ENCODE results near the gene PSMG3.

The PSMG3 gene

GRCh38 chr7:1558841-1559625, 10.8 kb downstream of the PSMG3 start:
- no peak for TF ChIP-seq CTCF (conservative IDR thresholded peaks at IDR 0.05; ENCODE audit: control insufficient read depth, insufficient read depth, low read depth, low read length)
- no peak overlapping the region for H3K4me3 ChIP-seq (ENCODE audit: control insufficient read depth, low read depth, low read length)
- DNase-seq (ENCODE audit: low read depth) = no peak

DNA sequence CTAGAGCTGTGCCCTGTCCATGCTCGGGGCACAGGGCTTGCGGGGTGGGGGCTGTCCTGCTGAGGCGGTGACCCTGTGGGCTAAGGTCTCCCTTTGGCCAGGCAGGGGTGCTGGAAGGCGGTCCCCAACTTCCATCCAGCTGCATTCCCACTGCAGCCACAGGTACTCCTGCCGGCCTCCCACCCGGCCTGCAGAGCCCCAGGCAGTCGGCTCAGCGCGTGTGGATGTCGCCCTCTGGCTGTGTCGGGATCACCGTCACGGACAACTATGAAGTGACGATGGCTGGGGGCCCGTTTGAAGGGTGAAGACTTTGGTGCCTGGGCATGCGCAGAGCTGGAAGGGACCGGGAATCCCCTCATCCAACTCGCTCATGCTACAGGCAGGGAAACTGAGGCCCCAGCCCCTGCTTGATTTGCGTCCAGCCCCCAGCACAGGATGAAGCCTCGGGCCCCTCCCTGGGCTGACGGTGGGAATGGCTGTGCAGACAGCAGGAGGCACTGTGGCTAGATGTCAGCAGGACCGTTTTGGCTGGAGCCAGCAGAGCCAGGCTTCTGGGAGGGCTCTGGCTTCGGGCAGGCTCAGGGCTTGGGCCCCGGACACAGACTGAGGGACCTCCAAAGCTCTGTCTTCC, 11.5 kb downstream of the PSMG3 start:
- no peak for DNase-seq (ENCODE audit: low read depth)
- H3K4me3 ChIP-seq (ENCODE audit: control insufficient read depth, low read depth, low read length) = no peak overlapping the region
- peak; percentile 20 for TF ChIP-seq CTCF (conservative IDR thresholded peaks at IDR 0.05; ENCODE audit: control insufficient read depth, insufficient read depth, low read depth, low read length)

DNA sequence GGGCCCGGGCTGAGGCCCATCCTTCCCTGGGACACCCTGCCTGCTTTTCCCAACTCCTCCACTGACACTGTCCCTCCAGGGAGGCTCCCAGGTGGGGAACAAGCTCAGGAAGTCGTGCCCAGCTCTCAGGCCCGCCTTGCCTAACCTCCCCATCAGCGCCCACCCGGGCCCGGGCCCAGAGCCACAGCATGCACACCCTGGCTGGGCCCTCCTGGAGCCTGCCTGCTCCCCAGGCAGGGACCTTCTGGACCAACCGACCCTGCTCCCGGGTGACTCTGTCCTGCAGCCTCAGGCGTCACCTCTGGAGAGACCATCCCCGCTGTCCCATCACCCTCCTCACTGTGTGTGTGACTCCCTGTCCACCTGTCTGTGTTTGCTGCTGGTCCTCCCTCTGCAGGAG, 12.1 kb downstream of the PSMG3 start:
- no peak for DNase-seq (ENCODE audit: low read depth)
- TF ChIP-seq CTCF (conservative IDR thresholded peaks at IDR 0.05; ENCODE audit: control insufficient read depth, insufficient read depth, low read depth, low read length) = no peak
- no peak overlapping the region for H3K4me3 ChIP-seq (ENCODE audit: control insufficient read depth, low read depth, low read length)

DNA sequence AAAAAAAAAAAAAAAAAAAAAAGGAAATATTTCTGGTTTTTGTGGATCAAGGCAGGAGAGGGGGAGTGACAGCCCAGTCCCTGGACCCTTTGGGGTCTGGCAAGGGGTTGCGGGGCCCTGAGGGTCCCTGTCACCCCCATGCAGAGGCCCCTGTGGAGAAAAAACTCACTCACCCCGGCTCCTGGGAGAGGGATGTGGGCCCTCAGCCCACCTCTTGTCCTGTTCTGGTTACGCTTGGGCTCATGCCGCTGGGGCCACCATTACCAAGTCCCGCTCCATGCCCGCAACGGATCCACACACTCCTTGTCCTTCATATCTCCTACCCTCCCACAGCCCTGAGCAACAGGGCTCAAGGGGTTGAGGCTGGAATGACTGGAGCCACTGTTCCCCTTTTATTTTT, 12.8 kb downstream of the PSMG3 start:
- TF ChIP-seq CTCF (conservative IDR thresholded peaks at IDR 0.05; ENCODE audit: control insufficient read depth, insufficient read depth, low read depth, low read length) = no peak
- DNase-seq (ENCODE audit: low read depth) = no peak
- H3K4me3 ChIP-seq (ENCODE audit: control insufficient read depth, low read depth, low read length) = no peak overlapping the region

GRCh38 chr7:1555813-1556543, 13.9 kb downstream of the PSMG3 start, which contains the start of gene TMEM184A:
Gene TMEM184A, minus strand, starts transcription at chr7:1556205. Its CDS starts 721 bp downstream, at chr7:1555484.
- H3K4me3 ChIP-seq (ENCODE audit: control insufficient read depth, low read depth, low read length) = no peak within 1 kb of the TSS
- no peak for TF ChIP-seq CTCF (conservative IDR thresholded peaks at IDR 0.05; ENCODE audit: control insufficient read depth, insufficient read depth, low read depth, low read length)
- DNase-seq (ENCODE audit: low read depth) = no peak

DNA sequence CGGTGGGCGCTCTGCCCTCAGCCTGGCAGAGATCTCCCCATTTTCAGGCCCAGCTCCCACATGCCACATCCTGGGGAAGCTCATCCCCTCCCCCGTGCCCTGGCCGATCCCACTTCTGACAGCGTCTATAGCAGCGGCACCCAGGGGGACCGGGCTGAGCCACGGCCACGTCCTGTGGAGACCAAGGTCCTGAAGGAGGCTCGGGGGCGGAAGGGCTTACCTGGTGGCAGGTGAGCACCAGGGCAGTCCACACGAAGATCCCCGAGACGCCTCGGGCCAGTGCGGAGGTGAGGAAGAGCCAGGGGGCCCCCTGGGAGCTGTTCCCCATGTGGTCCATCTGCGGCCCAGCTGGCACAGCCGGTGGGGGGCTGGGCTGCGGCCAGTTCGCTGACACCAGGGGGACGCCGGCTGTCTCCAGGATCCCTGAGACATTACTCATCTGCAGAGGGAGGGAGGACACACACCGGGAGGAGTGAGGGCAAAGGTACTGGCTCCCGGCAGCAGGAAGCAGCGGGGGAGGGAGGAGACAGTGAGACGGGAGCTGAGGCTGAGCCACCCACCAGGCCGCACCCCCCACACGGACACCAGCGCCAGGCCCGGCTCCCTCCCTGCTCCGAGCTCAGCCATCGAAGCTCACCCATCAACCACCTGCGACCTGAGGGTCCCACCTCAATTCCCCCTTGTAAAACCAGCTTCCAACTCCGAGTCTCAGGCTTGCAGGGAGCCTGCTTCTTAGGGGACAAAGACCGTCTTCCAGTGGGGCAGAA, 14.6 kb downstream of the PSMG3 start:
- no peak for TF ChIP-seq CTCF (conservative IDR thresholded peaks at IDR 0.05; ENCODE audit: control insufficient read depth, insufficient read depth, low read depth, low read length)
- no peak overlapping the region for H3K4me3 ChIP-seq (ENCODE audit: control insufficient read depth, low read depth, low read length)
- peak; percentile 87 for DNase-seq (ENCODE audit: low read depth)

Measured in fibroblast of mammary gland (primary cell).